Measurements from ENCODE around the gene PRKCQ. TPM values are rescaled to one million over a fixed set of nuclear protein-coding genes. Genes with fewer than 3 reads are reported as not detected.

PRKCQ gene
- total RNA-seq, 1 donor from 2014 or later = 4.3 TPM

GRCh38 chr10:6567884-6568283, 12.2 kb downstream of the PRKCQ start:
- no peak for DNase-seq (ENCODE audit: low spot score)

- no peak for DNase-seq (ENCODE audit: low spot score)
Observed at GRCh38 chr10:6567203-6567703, 12.8 kb downstream of the PRKCQ start.

- no peak for DNase-seq (ENCODE audit: low spot score)
Observed at GRCh38 chr10:6565588-6565987, 14.5 kb downstream of the PRKCQ start.

GRCh38 chr10:6564367-6564766, 15.7 kb downstream of the PRKCQ start:
- DNase-seq (ENCODE audit: low spot score) = no peak

- DNase-seq (ENCODE audit: low spot score) = no peak
Observed at GRCh38 chr10:6563731-6564130, 16.3 kb downstream of the PRKCQ start.

- no peak for DNase-seq (ENCODE audit: low spot score)
Observed at GRCh38 chr10:6563075-6563474, 17.0 kb downstream of the PRKCQ start.

GRCh38 chr10:6562221-6562620, 17.9 kb downstream of the PRKCQ start:
- no peak for DNase-seq (ENCODE audit: low spot score)

- no peak for DNase-seq (ENCODE audit: low spot score)
Observed at GRCh38 chr10:6561552-6561951, 18.5 kb downstream of the PRKCQ start.

- DNase-seq (ENCODE audit: low spot score) = no peak
Observed at GRCh38 chr10:6558759-6559461, 21.2 kb downstream of the PRKCQ start.

- DNase-seq (ENCODE audit: low spot score) = no peak
Observed at GRCh38 chr10:6558272-6558671, 21.8 kb downstream of the PRKCQ start.

- DNase-seq (ENCODE audit: low spot score) = no peak
Observed at GRCh38 chr10:6553937-6554336, 26.1 kb downstream of the PRKCQ start.

- no peak for DNase-seq (ENCODE audit: low spot score)
Observed at GRCh38 chr10:6543431-6544005, 36.6 kb downstream of the PRKCQ start.

GRCh38 chr10:6542999-6543430, 37.1 kb downstream of the PRKCQ start:
- no peak for DNase-seq (ENCODE audit: low spot score)

GRCh38 chr10:6539833-6540232, 40.2 kb downstream of the PRKCQ start:
- DNase-seq (ENCODE audit: low spot score) = no peak

GRCh38 chr10:6537770-6538169, 42.3 kb downstream of the PRKCQ start:
- DNase-seq (ENCODE audit: low spot score) = no peak

- no peak for DNase-seq (ENCODE audit: low spot score)
Observed at GRCh38 chr10:6536102-6536501, 44.0 kb downstream of the PRKCQ start.

GRCh38 chr10:6535156-6535764, 44.8 kb downstream of the PRKCQ start:
- DNase-seq (ENCODE audit: low spot score) = no peak

GRCh38 chr10:6532321-6532720, 47.8 kb downstream of the PRKCQ start:
- DNase-seq (ENCODE audit: low spot score) = no peak

- no peak for DNase-seq (ENCODE audit: low spot score)
Observed at GRCh38 chr10:6530966-6531365, 49.1 kb downstream of the PRKCQ start.

GRCh38 chr10:6530211-6530840, 49.8 kb downstream of the PRKCQ start:
- DNase-seq (ENCODE audit: low spot score) = no peak

- no peak for DNase-seq (ENCODE audit: low spot score)
Observed at GRCh38 chr10:6528198-6528950, 51.7 kb downstream of the PRKCQ start.

Data from ureter (tissue), 1 donor.